HT-29 (cell line): ENCODE results near the gene SH3D19. TPM values are rescaled to one million over a fixed set of nuclear protein-coding genes. Genes with fewer than 3 reads are reported as not detected.

Experiments
- DNase-seq: peaks from one replicate; pipeline ENCODE4 v3.0.0-alpha.2; 2015; ENCODE audit warnings: low spot score
- total RNA-seq: library from RNA; depleted of rRNA; stranded (reverse); fragments of >200 nt; shearing (Covaris generic); gene quantifications from 2 replicates; pipeline ENCODE4 v1.2.3, GENCODE V29; 2014

Gene SH3D19
- total RNA-seq, 1 experiment from 2014 or later, result 41.2 TPM

DNA sequence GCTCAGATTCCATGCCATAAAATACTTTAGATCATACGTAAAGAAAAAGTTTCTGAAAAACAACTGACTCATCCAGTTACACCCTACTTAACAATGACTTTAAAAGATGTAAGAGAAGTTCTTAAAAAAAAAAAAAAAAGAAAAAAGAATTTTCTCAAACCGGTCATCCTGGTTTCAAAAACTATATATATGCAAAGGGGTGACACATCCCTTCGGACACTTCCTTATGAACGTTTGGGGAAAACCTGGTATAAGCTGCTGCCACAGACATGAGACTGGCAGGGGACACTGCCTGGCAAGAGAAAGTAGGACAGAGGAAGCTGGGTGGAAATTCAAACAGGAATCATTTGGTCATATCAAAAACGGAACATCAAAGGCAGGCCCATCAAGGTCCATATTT, 129.6 kb downstream of the SH3D19 start:
- peak; percentile 18 for DNase-seq

DNA sequence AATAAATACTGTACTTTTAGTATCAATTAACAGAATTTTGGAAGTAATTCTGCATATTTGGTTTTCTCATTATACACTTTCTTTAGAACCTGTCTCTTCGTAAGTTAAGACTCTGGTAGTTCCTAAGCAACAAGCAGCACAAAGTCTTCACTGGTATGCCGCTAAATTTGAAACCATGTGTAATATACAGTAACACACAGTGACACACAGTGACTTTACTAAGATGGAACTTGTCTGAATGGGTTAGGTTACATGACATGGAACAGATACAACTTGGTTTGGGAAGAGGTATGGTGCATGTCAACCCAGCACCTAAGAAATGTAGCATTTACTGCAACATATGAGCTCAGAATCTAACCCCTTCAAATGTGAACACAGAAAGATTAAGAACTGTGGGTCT, 132.0 kb downstream of the SH3D19 start:
- no peak for DNase-seq

DNA sequence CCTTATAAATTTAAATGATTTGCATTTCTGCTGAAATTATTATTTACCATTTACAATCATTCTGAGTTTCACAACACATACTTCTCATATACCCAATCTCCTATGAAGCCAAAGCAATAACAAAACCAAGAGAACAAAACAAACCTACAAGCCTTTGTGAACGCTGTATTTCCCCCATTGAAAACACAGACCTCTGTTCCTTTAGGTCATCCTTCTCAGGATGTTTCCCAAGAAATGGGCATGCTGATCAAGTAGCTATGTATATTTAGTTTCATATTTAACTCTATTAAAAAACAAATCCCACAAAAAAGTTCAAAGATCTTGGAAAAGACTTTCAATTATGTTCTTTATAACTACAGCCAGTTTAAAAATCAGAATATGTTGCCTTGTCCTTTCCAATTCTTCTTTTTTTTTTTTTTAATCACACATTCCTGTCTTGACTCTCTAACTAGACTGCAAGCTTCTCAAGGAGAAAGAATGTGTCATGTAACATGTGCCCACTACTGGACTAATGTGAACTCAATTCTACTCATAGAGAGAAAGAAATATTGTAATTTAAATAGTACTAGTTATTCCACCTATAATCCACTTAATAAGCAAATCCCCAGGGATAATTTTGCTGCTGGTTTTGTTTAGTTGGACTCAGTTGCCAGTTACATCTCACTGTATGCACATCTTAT, 132.7 kb downstream of the SH3D19 start:
- DNase-seq, result no peak

- peak; percentile 26 for DNase-seq
Observed at GRCh38 chr4:151184523-151185458, 140.6 kb downstream of the SH3D19 start.

GRCh38 chr4:151182455-151182996, 142.9 kb downstream of the SH3D19 start:
- DNase-seq, result no peak

DNA sequence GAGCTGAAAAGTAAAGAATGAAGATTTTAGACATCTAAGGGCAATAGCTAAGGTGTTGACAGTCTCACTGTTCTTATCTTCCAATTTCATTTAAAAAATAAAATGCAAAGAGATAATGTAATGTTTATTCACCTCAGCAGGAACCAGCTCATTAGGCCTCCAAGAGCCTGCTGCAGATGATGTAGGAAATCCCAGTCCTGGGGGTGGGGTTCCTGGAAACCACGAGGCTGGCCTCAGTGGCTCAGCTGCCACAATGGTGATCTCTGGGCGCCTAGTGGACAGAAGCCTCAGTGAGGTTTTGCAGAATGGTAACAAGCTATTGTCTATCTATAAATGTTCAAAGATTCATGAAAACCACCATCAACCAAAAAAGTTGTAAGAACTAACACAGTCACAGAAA, 148.7 kb downstream of the SH3D19 start:
- DNase-seq, result no peak

- no peak for DNase-seq
Observed at GRCh38 chr4:151175754-151176631, 149.4 kb downstream of the SH3D19 start.

DNA sequence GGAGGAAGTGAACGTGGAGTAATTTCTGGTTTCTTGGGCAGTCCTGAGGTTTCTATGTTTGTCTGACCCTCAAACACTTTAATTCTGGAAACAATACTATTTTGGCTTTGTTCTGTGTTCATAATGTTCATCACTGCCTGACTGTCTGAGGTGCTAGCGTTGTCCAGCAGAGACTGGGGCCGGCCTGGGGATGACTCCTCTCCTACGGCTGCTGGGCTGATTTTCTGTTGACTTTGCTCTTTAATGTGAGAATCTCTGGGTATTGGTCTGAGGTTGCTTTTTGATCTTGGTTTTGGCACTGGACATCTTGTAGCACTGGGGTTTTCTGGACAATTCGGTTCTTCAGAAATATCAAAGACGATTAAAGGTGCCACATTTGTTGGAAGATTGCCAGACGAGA, 150.2 kb downstream of the SH3D19 start:
- DNase-seq, result no peak

DNA sequence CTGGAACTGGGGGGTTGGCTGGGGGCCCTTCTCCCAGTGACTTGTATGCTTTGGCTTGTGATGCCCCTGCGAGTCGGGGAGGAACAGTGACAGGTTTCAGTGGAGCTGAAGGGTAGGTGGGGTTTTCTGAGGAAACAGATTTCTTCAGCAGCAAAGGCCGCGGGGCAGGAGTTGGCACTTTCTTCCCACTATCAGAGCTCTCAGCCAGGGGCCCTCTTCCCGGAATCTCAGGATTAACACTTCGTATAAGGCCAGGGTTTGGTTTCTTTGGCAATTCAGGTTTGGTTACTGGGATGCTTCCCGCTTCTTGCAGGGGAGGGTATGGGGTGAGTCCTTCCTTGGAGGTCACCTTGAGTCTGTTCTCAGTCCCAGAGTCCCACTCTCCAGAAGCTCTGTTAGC, 150.6 kb downstream of the SH3D19 start:
- no peak for DNase-seq

- no peak for DNase-seq
Observed at GRCh38 chr4:151173871-151174270, 151.5 kb downstream of the SH3D19 start.

- no peak for DNase-seq
Observed at GRCh38 chr4:151169900-151170299, 155.5 kb downstream of the SH3D19 start.

- DNase-seq, result no peak
Observed at GRCh38 chr4:151169223-151169622, 156.2 kb downstream of the SH3D19 start.

DNA sequence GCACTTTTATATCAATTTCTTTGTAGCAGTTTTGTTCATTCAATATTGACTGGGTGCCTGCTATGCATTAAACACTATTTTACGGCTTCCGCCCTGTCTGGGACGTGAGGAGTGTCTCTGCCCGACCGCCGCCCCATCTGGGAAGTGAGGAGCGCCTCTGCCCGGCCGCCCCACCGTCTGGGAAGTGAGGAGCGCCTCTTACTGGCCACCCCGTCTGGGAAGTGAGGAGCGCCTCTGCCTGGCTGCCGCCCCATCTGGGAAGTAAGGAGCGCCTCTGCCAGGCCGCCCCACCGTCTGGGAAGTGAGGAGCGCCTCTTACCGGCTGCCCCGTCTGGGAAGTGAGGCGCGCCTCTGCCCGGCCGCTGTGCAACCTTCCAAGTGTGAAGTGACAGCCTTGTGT, 157.8 kb downstream of the SH3D19 start:
- no peak for DNase-seq

DNA sequence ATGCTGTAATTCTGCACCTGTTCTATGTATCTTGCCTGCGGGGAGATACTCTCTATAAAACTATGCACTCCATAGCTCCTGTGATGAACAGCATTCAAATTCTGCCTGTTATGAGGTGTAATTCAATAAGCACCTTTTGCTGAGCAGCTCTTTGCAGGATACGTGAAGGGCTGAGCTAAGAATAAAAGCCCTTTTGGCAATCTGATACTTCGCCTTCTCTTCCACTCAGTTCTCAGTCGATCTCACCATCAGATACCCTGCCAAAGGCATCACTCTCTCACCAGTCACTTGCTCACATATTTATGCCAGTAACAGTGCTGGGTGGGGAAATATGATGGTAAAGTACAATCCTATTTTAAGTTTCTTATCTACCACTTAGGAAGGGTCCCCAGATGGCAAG, 158.8 kb downstream of the SH3D19 start:
- no peak for DNase-seq

DNA sequence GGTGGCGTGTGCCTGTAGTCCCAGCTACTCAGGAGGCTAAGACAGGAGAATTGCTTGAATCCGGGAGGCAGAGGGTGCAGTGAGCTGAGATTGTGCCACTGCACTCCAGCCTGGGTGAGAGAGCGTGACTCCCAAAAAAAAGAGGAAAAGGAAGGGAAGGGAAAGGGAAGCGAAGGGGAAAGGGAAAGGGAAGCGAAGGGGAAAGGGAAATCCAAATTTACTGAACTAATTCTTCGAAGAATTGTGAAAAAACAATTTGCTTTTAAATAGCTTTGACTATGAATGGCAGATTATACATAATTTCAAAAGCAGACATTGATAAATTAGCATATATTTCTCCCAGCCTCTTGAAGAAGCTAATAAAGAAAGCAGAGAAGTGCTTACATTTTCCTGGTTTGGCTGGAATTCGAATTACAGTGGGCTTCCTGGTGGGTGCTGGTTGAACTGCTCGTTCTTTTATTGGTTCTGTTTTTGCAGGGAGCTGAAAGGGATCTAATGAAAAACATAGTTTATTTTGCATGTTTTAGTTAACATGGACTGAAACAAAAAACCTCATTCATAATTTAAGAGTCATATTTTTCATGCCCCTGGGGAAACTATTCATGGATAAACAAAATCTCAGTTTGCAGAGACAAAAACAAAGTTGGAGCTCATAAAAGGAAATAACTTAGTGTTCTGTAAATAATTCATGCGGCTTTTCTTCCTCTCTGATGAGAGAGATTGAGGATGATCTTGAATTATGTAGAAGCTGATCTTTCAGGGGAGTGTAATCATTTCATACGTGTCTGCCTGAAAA, 160.0 kb downstream of the SH3D19 start:
- no peak for DNase-seq

DNA sequence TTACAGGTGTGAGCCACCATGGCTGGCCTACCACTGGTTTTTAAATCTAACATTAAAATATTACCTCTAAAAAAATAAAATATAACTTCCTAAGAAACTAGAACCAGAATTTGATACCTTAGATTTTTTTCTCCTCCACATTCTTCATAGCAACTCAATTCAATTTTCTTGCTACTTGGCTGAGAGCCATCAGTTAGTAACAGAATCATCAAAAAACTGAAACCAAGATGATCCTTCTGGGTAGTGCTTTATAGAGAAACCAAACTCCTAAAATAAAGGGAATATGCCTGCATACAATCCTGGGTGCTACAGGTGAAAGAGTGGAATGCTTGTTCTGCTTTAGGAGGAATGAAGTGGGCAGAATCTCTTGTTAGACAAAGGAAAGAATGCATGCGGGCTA, 161.6 kb downstream of the SH3D19 start:
- DNase-seq, result no peak

- DNase-seq, result no peak
Observed at GRCh38 chr4:151158979-151159378, 166.4 kb downstream of the SH3D19 start.

DNA sequence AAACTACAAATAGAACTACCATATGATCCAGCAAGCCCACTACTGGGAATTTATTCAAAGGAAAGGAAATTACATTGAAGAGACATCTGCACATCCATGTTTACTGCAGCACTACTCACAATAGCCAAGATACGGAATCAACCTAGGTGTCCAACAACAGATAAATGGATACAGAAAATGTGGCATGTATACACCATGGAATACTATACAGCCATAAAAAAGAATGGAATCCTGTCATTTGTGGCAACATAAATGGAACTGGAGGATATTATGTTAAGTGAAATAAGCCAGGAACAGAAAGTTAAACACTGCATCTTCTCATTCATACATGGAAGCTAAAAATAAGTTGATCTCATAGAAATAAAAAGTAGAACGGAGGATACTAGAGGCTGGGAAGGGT, 167.9 kb downstream of the SH3D19 start:
- DNase-seq, result no peak

DNA sequence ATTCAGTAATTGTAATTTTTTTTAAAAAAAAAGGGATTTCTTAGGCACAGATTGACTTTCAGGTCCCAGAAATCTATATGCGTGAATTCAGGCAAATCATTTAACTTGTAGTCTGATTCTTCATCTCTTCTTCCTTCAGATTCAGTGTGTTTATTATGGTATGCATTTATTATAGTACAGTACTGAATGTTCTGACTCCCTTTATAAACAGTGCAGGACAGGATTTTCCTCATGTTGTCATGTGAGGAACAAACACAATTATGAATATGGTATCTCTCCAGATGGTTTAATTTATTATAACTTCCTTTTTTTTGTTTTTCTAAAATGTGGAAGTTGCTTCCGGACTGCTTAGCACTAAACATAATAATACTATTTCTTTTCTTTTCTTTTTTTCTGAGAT, 171.8 kb downstream of the SH3D19 start:
- no peak for DNase-seq

DNA sequence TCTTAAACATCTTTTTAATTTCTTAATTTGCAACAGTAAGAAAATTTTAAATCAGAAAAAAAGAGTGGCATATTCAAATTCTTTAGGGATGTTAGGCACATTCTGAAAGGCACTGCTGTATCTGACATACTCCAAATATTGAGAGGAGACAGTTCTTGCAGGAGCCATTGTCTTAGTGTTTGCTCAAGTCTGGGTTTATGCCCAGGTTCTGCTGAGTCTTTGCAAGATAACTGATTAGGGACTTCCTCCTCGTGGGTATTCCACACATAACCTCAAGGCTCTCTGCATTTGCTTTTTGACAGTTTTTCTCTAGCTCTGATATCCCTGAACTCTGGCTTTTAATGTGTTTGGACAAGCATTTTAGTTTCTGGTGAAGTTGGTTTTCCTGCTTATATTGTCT, 173.4 kb downstream of the SH3D19 start:
- no peak for DNase-seq
